ENCODE data around the gene MED13L.

The MED13L gene

DNA sequence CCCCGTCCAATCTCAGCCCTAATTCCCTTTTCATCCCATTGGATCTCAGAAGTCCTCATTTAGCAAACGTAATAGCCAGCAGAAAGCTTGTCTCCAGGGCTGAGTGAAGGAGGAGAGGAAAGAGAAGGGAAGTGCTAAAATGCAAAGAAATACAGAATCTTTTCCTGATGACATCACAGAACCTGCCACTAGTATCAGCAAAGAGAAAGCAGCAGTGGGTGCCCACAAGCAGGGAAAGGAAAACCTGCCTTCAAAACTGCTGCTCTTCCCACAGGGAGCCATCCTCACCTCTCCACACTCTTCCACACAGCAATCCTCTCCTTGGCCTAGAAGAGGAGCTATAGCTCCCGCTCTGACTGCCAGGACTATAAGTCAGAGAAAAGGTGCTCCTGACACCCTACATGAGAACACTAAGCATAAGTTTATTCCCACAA is 11.3 kb downstream of the MED13L start:
- H3K4me3 ChIP-seq (ENCODE audit: low read depth, low read length) = no peak overlapping the region
- no peak for DNase-seq (ENCODE audit: low read depth)
- TF ChIP-seq, protein P1, sequence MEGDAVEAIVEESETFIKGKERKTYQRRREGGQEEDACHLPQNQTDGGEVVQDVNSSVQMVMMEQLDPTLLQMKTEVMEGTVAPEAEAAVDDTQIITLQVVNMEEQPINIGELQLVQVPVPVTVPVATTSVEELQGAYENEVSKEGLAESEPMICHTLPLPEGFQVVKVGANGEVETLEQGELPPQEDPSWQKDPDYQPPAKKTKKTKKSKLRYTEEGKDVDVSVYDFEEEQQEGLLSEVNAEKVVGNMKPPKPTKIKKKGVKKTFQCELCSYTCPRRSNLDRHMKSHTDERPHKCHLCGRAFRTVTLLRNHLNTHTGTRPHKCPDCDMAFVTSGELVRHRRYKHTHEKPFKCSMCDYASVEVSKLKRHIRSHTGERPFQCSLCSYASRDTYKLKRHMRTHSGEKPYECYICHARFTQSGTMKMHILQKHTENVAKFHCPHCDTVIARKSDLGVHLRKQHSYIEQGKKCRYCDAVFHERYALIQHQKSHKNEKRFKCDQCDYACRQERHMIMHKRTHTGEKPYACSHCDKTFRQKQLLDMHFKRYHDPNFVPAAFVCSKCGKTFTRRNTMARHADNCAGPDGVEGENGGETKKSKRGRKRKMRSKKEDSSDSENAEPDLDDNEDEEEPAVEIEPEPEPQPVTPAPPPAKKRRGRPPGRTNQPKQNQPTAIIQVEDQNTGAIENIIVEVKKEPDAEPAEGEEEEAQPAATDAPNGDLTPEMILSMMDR (IDR thresholded peaks at IDR 0.05; ENCODE audit: low read depth, low read length, missing control alignments) = no peak

DNA sequence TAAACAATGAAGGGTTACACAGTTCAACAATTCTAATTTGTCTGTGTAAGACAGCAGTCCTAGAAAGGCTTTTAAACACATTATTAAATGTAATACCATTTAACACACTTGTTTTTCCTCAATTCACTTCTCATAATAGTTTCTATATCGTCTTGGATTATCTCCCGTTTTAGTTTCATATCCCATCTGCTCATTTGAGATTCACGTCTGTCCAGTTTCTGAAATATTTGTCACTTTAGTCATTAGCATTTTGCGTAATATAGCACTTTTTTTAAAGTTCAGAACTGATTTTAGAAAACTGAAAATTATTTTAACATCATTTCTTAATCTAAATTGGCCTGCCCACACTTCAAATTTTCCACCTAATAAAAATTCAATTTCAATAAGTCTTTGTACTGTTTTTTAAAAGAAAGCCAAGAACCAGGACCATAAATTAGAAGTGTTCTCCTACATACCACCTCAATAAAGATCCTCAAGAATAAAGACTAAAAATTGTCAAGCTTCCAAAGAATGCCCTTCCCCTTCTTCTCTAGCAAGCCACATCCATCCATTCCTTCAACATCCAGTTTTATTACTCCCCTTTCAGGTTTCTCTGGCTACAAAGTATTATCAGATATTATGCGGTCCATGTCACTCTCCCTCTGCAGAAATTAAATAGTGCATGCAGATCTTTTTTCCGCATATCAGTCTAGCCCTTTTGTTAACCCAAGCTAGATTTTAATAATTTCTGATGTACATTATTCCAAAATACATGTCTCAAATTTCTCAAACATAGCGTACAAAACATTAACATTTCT is 11.9 kb downstream of the MED13L start:
- H3K4me3 ChIP-seq (ENCODE audit: low read depth, low read length) = no peak overlapping the region
- DNase-seq (ENCODE audit: low read depth) = no peak
- TF ChIP-seq, protein P1 (IDR thresholded peaks at IDR 0.05; ENCODE audit: low read depth, low read length, missing control alignments) = no peak

DNA sequence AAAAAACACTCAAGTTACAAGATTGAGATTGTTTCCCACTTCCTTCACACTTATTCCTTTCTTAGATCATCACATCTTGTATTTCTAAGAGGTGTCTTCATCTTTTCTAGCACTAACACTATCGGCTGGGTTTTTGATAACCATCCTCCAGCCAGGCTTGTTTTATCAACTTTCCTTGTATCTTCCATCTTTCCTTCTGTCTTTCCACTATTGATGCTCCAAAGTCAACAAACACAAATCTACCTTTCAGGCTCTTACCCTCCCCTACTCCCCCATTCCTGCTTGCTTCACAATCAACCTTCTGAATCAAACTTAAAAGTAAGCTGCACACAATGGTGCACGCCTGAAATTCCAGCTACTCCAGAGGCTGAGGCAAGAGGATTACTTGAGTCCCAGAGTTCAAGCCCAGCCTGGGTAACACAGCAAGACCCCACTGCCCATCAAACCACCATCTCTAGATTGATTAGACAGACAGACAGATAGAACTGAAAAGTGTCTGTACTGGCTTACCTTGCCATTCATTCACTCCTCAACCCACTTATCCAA is 12.9 kb downstream of the MED13L start:
- no peak overlapping the region for H3K4me3 ChIP-seq (ENCODE audit: low read depth, low read length)
- TF ChIP-seq, protein P1 (IDR thresholded peaks at IDR 0.05; ENCODE audit: low read depth, low read length, missing control alignments) = no peak
- DNase-seq (ENCODE audit: low read depth) = no peak

DNA sequence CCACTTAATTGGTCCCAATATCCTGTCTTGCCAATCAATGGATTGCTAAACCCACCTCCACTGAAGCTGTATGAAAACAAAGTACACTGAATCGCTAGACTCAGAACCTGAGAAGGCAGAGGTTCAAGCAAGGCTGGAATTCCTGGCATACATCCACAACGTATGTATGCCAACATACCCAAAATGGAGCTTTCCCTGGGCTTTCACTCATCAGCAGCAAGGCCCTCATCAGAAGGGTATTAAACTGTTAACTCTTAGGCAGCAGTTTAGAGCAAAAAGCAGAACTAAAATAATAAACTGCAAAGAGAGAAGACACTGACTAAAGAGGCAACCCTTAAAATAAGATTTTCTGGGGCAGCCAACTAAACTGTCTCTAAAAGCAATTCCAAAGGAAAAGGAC is 13.6 kb downstream of the MED13L start:
- H3K4me3 ChIP-seq (ENCODE audit: low read depth, low read length) = no peak overlapping the region
- no peak for DNase-seq (ENCODE audit: low read depth)
- TF ChIP-seq, protein P1 (IDR thresholded peaks at IDR 0.05; ENCODE audit: low read depth, low read length, missing control alignments) = no peak

DNA sequence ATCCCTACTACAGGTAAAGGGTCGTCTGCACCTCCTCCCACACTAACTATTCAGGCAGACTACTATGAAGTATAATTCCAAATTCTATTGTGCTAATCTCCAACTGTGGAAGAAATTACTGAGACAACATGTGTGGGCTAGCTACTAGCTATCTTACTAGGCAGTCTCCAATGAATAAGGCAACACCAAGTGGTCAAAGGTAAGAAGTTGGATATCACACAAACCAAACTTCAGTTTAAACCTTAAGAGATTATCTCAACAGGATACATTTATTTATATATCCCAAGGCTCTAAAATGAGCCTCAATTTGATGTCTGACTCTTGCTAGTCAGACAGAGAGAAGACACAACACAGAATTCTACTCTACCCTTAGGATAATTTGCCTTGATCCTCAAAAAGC is 14.1 kb downstream of the MED13L start:
- TF ChIP-seq, protein P1 (IDR thresholded peaks at IDR 0.05; ENCODE audit: low read depth, low read length, missing control alignments) = no peak
- no peak overlapping the region for H3K4me3 ChIP-seq (ENCODE audit: low read depth, low read length)
- DNase-seq (ENCODE audit: low read depth) = no peak

DNA sequence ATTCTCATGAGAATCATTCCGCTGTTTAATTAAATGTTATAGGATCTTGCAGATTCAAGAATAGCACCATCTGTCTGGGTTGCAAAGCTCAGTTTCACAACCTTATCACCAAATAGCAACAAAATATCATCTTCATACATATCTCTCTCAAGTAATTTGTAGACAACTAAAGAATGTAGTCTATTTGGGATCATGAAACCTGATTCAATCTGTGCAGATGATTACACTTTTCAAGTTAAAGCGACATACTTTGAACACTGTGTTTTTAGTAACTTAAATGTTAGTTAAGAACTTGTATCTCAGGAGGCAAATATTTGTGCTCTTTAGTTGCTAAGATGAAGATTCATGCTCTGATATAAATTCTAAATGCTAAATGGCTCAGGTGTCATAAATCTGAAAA is 14.8 kb downstream of the MED13L start:
- TF ChIP-seq, protein P1 (IDR thresholded peaks at IDR 0.05; ENCODE audit: low read depth, low read length, missing control alignments) = no peak
- H3K4me3 ChIP-seq (ENCODE audit: low read depth, low read length) = no peak overlapping the region
- DNase-seq (ENCODE audit: low read depth) = no peak

Data from GM12864 (cell line).